GM08714 (cell line): Measurements from ENCODE around the gene GPR173.

Source experiments
- H3K4me3 ChIP-seq: fragments of 200-500 bp; sonication (Bioruptor generic); 2 replicates; pipeline ENCODE4 v1.5.1; 2014; ENCODE audit warnings: mild to moderate bottlenecking, low read length, inconsistent platforms
- ZNF274 ChIP-seq: IDR thresholded peaks from 2 replicates; pipeline ENCODE4 v1.6.1; 2012; ENCODE audit warnings: mild to moderate bottlenecking, low read depth, low read length

Gene GPR173

GRCh38 chrX:53091354-53091753 lies 42.8 kb downstream of the GPR173 start:
- no peak for TF ChIP-seq ZNF274
- H3K4me3 ChIP-seq = no peak overlapping the region

- no peak for TF ChIP-seq ZNF274
- peak overlapping the region; percentile 75 for H3K4me3 ChIP-seq
Measured at GRCh38 chrX:53093177-53093655, 44.6 kb downstream of the GPR173 start.

- no peak for TF ChIP-seq ZNF274
- H3K4me3 ChIP-seq = peak within 1 kb of the TSS; percentile 75
Measured at GRCh38 chrX:53093748-53094581, 45.4 kb downstream of the GPR173 start, which contains the start of gene KANTR. TSS of gene KANTR (plus strand) at chrX:53094142. CDS start at chrX:53124273, 30,131 bp downstream.

- TF ChIP-seq ZNF274 = no peak
Measured at GRCh38 chrX:53094582-53094905, 46.0 kb downstream of the GPR173 start.

GRCh38 chrX:53095796-53096195 lies 47.2 kb downstream of the GPR173 start:
- H3K4me3 ChIP-seq = no peak overlapping the region
- TF ChIP-seq ZNF274 = no peak

More at GRCh38 chrX:53094582-53094905, 46.0 kb downstream of the GPR173 start:
- peak overlapping the region; percentile 75 for H3K4me3 ChIP-seq

- no peak for TF ChIP-seq ZNF274
- no peak overlapping the region for H3K4me3 ChIP-seq
Measured at GRCh38 chrX:53114864-53115549, 66.4 kb downstream of the GPR173 start.

- no peak for TF ChIP-seq ZNF274
- H3K4me3 ChIP-seq = no peak overlapping the region
Measured at GRCh38 chrX:53115550-53115874, 66.9 kb downstream of the GPR173 start.

GRCh38 chrX:53116101-53116500 lies 67.5 kb downstream of the GPR173 start:
- TF ChIP-seq ZNF274 = no peak
- no peak overlapping the region for H3K4me3 ChIP-seq

- no peak for TF ChIP-seq ZNF274
- H3K4me3 ChIP-seq = no peak overlapping the region
Measured at GRCh38 chrX:53122013-53122412, 73.4 kb downstream of the GPR173 start.

- no peak for TF ChIP-seq ZNF274
- no peak overlapping the region for H3K4me3 ChIP-seq
Measured at GRCh38 chrX:53125506-53125905, 76.9 kb downstream of the GPR173 start.

GRCh38 chrX:53126377-53126776 lies 77.8 kb downstream of the GPR173 start:
- TF ChIP-seq ZNF274 = no peak

GRCh38 chrX:53128097-53128749 lies 79.6 kb downstream of the GPR173 start:
- H3K4me3 ChIP-seq = no peak overlapping the region
- TF ChIP-seq ZNF274 = no peak

More at GRCh38 chrX:53126377-53126776, 77.8 kb downstream of the GPR173 start:
- no peak overlapping the region for H3K4me3 ChIP-seq
